AG04449 (cell line): ENCODE results near the gene TRIM71.

Experiments
- CTCF ChIA-PET: fragments of 350-600 bp; formaldehyde crosslinking; extraction: SDS; loops from one replicate; lab custom pipeline; 2021; ENCODE audit warnings: antibody characterized with exemption; lab: Yijun Ruan, JAX
- POLR2A ChIA-PET: fragments of 400-600, 350-600 bp; formaldehyde crosslinking; extraction: SDS; loops from one replicate; lab custom pipeline; 2020; ENCODE audit warnings: antibody characterized with exemption, inconsistent platforms; lab: Yijun Ruan, JAX
- DNase-seq: peaks from one replicate; pipeline ENCODE4 v3.0.0-alpha.2; 2010; ENCODE audit warnings: low read depth, low spot score
- H3K4me3 ChIP-seq: 2 replicates; pipeline ENCODE4 v1.5.1; 2011; ENCODE audit warnings: low read depth, mild to moderate bottlenecking, control low read depth, low read length
- CTCF ChIP-seq: IDR thresholded peaks from one replicate; pipeline ENCODE4 v1.5.1; 2011; ENCODE audit warnings: mild to moderate bottlenecking, moderate library complexity, low read length, control low read depth, inconsistent platforms; ENCODE audit not compliant: insufficient read depth; ENCODE audit errors: missing control alignments

TRIM71 gene

GRCh38 chr3:32836601-32837000, 18.8 kb downstream of the TRIM71 start:
- no peak for DNase-seq
- ChIA-PET CTCF (no interaction called here), POLR2A (no interaction called here)
- no peak overlapping the region for H3K4me3 ChIP-seq
- no peak for TF ChIP-seq CTCF

- CTCF ChIA-PET: no interaction called here
- DNase-seq: no peak
- no peak overlapping the region for H3K4me3 ChIP-seq
- TF ChIP-seq CTCF: no peak
- POLR2A ChIA-PET: no interaction called here
Measured at GRCh38 chr3:32837366-32837765, 19.6 kb downstream of the TRIM71 start.

GRCh38 chr3:32837789-32838188, 20.0 kb downstream of the TRIM71 start:
- no peak overlapping the region for H3K4me3 ChIP-seq
- no peak for TF ChIP-seq CTCF
- POLR2A ChIA-PET: no interaction called here
- no peak for DNase-seq
- CTCF ChIA-PET: no interaction called here

- TF ChIP-seq CTCF: no peak
- CTCF ChIA-PET: no interaction called here
- POLR2A ChIA-PET: no interaction called here
- no peak for DNase-seq
- no peak overlapping the region for H3K4me3 ChIP-seq
Measured at GRCh38 chr3:32839714-32840085, 21.9 kb downstream of the TRIM71 start.

- CTCF ChIA-PET: no interaction called here
- DNase-seq: no peak
- no peak for TF ChIP-seq CTCF
- POLR2A ChIA-PET: no interaction called here
- H3K4me3 ChIP-seq: no peak overlapping the region
Measured at GRCh38 chr3:32840086-32840841, 22.5 kb downstream of the TRIM71 start.

GRCh38 chr3:32841341-32841740, 23.5 kb downstream of the TRIM71 start:
- CTCF ChIA-PET: no interaction called here
- POLR2A ChIA-PET: no interaction called here

More at GRCh38 chr3:32841341-32841740, 23.5 kb downstream of the TRIM71 start:
- TF ChIP-seq CTCF: no peak
- no peak for DNase-seq
- no peak overlapping the region for H3K4me3 ChIP-seq
